ENCODE results near the gene PPP1R37. TPM values are rescaled to one million over a fixed set of nuclear protein-coding genes. Genes with fewer than 3 reads are reported as not detected.
A peak's percentile ranks its signal among the peaks of the same experiment; 100 is the strongest.

Gene PPP1R37
- total and polyA plus RNA-seq, 2 donors = 16.8 to 31.6 TPM

DNA sequence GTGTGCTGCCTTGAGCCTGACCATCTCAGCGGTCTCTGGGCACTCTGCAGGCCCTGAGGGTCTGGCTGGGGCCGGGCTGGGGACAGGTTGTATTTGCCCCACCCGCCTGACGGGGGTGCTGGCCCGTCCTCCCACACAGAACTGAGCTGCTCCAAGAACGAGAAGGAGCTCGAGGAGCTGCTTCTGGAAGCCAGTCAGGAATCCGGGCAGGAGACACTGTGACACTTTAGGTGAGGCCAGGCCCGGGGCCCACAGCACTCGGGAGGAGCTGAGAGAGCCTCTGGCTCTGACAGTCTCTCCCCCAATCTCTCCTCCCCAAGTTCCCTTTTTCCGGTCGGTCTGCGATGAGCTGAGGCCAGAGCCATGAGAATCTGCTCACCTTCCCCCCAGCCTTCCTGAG is 53.3 kb downstream of the PPP1R37 start:
- DNase-seq (ENCODE audit: extremely low spot score) = no peak
- Histone ChIP-seq H3K4me3 (ENCODE audit: low read depth, low read length) (no peak overlapping the region), H3K27ac (ENCODE audit: low read depth) (no peak overlapping the region), H3K36me3 (ENCODE audit: insufficient read depth) (peaks cover 2% of the 10 kb centered on the region), H3K4me1 (ENCODE audit: insufficient read depth) (no peaks in the 10 kb centered on the region)
- 76% methylated on average over 13 of the region's 13 CpGs for WGBS

DNA sequence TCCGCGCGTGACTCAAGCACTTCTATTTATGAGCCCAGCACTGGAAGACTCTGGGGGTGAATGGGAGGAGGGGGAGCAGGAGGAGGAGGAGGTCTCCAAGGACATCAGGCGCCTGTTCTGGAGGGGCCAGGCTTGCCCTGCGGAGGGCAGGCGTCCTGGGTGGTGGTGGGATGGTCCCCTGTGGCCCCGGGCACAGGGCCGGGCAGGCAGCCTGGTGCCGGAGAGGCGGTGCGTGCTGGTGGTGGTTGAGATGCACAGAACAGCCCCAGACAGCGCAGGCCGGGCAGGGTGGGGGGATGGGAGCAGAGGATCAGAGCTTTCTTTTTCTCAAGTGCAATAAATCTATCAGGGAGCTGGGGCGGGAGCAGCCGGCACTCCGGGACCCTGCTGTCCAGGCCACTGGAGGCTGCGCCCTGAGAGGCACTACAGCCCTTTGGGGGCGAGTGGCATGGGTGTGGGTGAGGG is 53.8 kb downstream of the PPP1R37 start:
- Histone ChIP-seq H3K4me1 (ENCODE audit: insufficient read depth) (no peaks in the 10 kb centered on the region), H3K27ac (ENCODE audit: low read depth) (no peak overlapping the region), H3K36me3 (ENCODE audit: insufficient read depth) (peaks cover 2% of the 10 kb centered on the region), H3K4me3 (ENCODE audit: low read depth, low read length) (no peak overlapping the region)
- 76% methylated on average over 18 of the region's 18 CpGs for WGBS
- DNase-seq (ENCODE audit: extremely low spot score) = no peak

DNA sequence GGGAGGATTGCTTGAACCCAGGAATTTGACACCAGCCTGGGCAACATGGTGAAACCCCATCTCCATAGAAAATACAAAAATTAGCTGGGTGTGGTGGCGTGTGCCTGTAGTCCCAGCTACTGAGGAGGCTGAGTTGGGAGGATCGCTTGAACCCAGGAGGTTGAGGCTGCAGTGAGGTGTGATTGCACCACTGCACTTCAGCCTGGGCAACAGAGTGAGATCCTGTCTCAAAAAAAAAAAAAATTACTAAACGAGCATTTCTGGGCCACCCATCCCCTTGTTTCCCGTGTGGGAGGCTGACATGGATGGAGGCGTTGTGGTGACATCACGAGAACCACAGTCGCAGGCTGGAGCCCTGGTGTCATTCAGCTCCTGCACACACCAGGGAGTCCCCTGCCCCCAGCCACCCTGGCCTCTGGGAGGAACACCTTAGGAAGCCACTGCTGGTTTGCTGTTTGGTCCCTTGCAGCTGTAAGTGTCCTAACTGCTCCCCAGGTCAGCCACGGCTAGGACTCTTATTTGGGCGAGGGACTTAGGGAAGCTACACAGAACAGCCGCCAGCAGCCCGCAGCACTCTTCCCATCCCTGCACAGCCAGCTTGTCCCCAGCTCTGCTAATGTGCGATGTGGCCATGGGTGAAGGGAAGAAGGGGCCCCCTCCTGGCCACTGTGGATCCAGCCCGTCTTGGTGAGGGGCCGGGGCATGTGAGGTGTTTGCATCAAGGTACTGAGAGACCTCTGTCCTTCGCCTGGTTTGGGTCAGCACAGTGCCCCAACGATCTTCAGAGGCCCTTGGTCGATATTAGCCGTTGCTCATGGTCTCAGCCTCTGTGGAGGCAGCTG is 55.1 kb downstream of the PPP1R37 start:
- Histone ChIP-seq H3K27ac (ENCODE audit: low read depth) (no peak overlapping the region), H3K4me1 (ENCODE audit: insufficient read depth) (no peaks in the 10 kb centered on the region), H3K36me3 (ENCODE audit: insufficient read depth) (peaks cover 2% of the 10 kb centered on the region), H3K4me3 (ENCODE audit: low read depth, low read length) (no peak overlapping the region)
- DNase-seq (ENCODE audit: extremely low spot score) = no peak
- WGBS = 81% methylated on average over 18 of the region's 18 CpGs

DNA sequence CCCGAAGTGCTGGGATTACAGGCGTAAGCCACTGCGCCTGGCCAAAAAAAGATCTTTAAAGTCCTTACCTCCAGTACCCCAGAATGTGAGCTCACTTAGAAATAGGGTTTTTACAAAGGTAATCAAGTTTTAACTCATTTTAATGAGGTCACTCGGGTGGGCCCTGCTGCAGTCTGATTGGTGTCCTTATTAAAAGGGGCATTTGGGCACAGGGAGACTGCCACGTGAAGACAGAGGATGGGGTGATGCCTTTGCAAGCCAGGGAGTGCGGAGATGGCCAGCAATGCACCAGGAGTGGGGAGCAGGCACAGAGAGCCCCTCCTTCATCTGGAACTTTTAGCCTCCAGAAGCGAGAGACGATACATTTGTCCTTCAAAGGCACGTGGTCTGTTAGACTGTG is 56.1 kb downstream of the PPP1R37 start:
- DNase-seq (ENCODE audit: extremely low spot score) = no peak
- H3K4me1 ChIP-seq (ENCODE audit: insufficient read depth) = no peaks in the 10 kb centered on the region
- no peaks in the 10 kb centered on the region for H3K36me3 ChIP-seq (ENCODE audit: insufficient read depth)
- H3K27ac ChIP-seq (ENCODE audit: low read depth) = no peak overlapping the region
- WGBS = 84% methylated on average over 9 of the region's 9 CpGs
- H3K4me3 ChIP-seq (ENCODE audit: low read depth, low read length) = no peak overlapping the region

DNA sequence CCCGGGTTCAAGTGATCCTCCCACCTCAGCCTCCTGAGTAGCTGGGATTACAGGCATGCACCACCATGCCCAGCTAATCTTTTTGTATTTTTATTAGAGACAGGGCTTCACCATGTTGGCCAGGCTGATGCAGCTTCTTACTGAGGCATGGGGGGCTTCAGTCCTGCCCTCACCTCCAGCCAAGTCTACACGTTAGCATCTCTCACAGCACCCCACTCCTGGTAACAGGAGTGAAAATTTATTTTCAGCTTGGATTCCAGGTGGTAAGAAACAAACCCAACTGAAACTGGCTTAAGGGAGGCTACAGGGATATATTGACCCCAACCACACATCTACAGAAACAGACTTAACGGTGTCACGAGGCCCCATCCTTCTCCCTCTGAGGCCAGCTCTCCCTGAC is 57.2 kb downstream of the PPP1R37 start:
- WGBS = 90% methylated on average over 4 of the region's 4 CpGs
- H3K4me3 ChIP-seq (ENCODE audit: low read depth, low read length) = no peak overlapping the region
- no peak for DNase-seq (ENCODE audit: extremely low spot score)
- H3K36me3 ChIP-seq (ENCODE audit: insufficient read depth) = no peaks in the 10 kb centered on the region
- H3K4me1 ChIP-seq (ENCODE audit: insufficient read depth) = no peaks in the 10 kb centered on the region
- no peak overlapping the region for H3K27ac ChIP-seq (ENCODE audit: low read depth)

DNA sequence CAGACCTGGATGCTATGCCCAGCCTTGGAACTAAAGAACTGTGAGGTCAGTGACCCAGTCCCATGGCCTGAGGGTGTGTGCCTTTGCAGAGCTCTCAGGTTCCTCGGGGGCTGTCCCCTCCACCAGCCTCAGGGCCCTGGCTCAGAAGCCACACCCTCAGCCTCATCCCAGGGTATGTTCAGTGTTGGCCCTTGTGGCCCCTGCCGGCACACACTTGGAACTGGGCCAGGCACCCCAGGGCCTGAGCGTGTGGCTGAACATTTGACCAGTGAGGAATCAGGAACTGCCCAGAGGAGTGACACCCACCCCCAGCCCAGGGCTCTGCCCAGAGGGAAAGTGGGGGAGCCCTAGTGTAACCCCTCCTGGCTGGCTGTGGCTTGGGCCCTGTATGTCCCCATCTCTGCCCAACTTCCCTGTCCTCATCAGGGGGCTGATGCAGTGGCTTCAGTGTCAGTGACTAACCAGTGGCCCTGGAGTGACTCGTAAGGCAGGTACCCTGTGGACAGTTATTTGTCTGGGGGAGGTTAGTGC is 57.8 kb downstream of the PPP1R37 start:
- H3K4me3 ChIP-seq (ENCODE audit: low read depth, low read length) = no peak overlapping the region
- no peaks in the 10 kb centered on the region for H3K36me3 ChIP-seq (ENCODE audit: insufficient read depth)
- WGBS = 58% methylated on average over 4 of the region's 4 CpGs
- no peaks in the 10 kb centered on the region for H3K4me1 ChIP-seq (ENCODE audit: insufficient read depth)
- DNase-seq (ENCODE audit: extremely low spot score) = no peak
- no peak overlapping the region for H3K27ac ChIP-seq (ENCODE audit: low read depth)

DNA sequence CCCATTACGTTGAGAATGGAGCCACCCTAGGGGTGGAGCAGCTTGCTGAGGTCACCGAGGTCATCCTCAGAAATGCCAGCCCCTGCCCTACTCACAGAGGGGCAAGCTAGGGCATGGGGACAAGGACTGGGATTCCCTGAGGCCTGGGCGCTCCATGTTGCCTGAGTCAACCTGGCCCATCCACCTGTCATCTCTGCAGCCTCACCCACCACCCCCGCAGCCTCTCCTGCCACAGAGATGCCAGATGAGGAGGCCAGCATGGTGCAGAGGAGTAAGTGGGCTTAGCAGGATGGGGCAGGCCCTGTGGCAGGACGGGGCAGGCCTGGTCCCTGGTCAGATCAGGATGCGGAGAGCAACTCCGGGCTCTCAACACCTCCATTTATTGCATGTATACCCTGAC is 58.3 kb downstream of the PPP1R37 start:
- Histone ChIP-seq H3K4me3 (ENCODE audit: low read depth, low read length) (no peak overlapping the region), H3K27ac (ENCODE audit: low read depth) (no peak overlapping the region), H3K36me3 (ENCODE audit: insufficient read depth) (no peaks in the 10 kb centered on the region), H3K4me1 (ENCODE audit: insufficient read depth) (no peaks in the 10 kb centered on the region)
- 84% methylated on average over 7 of the region's 7 CpGs for WGBS
- DNase-seq (ENCODE audit: extremely low spot score) = no peak

DNA sequence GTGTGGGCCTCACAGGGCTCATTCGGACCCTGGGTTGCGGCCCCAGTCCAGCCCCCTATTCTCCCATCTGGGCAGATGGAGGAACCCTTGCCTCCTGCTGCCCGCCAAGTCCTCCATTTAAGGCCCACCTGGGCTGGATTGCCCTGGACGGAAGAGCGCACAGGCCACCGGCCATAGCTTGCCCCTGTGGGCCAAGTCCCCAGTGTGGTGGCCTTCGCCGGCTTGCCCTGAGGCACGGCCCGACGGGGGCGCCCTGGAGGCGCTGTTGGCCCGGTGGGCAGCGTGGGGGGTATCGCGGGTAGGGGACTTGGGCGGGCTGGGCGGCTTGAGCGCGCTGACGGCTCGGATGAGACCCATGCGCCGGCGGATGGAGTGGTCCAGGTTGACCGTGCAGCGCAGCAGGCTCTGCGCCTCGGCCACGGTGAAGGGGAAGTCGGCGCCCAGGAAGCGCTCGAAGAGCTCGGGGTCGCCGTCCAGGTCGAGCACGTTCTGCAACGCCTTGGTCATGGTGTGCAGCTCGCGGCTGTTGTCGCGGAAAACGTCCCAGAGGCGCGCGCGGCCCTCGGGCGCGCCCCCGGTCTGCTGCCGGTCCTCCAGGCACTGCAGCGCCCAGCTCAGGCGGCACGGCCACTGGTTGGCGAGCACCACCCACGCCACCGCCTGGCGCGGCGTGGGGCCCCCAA is 59.0 kb downstream of the PPP1R37 start:
- 12% methylated on average over 64 of the region's 64 CpGs for WGBS
- DNase-seq (ENCODE audit: extremely low spot score) = no peak
- H3K36me3 ChIP-seq (ENCODE audit: insufficient read depth) = no peaks in the 10 kb centered on the region
- H3K4me1 ChIP-seq (ENCODE audit: insufficient read depth) = no peaks in the 10 kb centered on the region
- no peak overlapping the region for H3K27ac ChIP-seq (ENCODE audit: low read depth)
- H3K4me3 ChIP-seq (ENCODE audit: low read depth, low read length) = peak overlapping the region; percentile 6

DNA sequence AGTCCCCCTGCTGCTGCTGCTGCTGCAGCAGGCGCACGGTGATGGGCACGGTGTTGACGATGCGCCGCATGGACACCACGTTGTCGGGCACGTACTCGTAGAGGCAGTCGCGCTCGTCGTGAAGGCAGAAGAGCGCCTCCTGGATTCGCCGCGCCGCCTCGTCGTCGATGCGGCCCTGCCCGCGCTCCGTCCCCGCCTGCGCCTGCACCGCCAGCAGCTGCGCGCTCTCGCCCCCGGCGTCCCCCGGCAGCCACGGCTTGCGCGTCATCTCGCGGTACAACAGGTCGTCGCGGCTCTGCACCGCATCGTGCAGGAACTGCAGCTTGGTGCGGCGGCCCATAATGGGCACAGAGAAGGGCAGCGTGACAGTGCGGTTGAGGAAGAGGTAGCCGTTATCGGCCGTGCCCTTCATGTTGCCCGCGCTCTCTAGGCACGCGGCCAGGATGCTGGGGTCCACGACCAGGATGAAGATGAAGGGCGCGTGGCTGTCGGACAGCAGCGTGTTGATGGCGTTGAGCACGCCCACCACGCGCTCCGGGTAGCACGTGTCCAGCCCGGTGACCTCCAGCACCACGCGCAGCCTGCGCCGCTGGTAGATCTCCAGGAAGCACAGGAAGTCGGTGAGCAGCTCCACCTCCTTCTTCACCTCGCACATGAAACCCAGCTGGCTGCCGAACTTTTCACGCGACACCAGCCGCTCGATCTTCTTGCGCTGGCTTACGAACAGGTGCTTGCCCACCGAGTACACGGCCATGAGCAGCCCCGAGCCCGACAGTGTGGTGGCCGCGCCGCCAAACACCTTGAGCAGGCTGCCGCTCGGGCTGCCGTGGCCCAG is 59.7 kb downstream of the PPP1R37 start:
- Histone ChIP-seq H3K27ac (ENCODE audit: low read depth) (no peak overlapping the region), H3K4me3 (ENCODE audit: low read depth, low read length) (peak overlapping the region; percentile 6), H3K36me3 (ENCODE audit: insufficient read depth) (no peaks in the 10 kb centered on the region), H3K4me1 (ENCODE audit: insufficient read depth) (no peaks in the 10 kb centered on the region)
- no peak for DNase-seq (ENCODE audit: extremely low spot score)
- 3% methylated on average over 91 of the region's 91 CpGs for WGBS

DNA sequence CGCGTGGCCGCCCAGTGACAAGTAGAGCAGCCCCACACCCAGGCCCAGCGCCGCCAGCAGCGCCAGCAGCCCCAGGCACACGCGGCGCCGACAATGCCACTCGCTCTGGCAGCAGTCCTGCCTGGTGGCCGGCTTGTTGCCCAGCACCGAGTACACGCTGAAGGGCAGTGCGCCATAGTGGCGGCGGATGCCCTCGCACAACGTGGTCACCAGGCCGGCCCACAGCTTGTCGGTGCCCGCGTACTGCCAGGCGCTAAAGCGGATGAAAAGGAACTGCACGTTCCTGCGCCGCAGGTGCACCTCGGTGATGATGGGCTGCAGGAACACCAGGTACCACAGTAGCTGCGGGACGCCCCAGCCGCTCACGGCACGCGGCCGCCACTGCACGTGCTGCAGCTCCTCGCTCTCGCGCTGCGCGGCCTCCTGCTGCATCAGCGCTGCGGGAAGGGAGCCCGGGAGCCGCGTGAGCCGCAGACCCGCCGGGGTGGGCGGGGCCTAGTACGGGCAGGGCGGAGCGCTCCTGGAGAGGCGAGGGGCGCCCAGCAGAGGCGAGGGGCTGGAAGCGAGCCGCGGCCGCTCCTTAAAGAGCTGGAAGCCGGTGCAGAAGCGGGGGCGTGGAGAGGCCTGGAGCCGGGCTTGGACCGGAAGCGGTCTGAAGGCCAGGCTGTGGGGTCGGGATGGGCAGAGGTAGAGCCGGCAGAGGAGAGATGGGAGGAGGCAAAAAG is 60.5 kb downstream of the PPP1R37 start:
- no peak for DNase-seq (ENCODE audit: extremely low spot score)
- WGBS = 2% methylated on average over 69 of the region's 69 CpGs

DNA sequence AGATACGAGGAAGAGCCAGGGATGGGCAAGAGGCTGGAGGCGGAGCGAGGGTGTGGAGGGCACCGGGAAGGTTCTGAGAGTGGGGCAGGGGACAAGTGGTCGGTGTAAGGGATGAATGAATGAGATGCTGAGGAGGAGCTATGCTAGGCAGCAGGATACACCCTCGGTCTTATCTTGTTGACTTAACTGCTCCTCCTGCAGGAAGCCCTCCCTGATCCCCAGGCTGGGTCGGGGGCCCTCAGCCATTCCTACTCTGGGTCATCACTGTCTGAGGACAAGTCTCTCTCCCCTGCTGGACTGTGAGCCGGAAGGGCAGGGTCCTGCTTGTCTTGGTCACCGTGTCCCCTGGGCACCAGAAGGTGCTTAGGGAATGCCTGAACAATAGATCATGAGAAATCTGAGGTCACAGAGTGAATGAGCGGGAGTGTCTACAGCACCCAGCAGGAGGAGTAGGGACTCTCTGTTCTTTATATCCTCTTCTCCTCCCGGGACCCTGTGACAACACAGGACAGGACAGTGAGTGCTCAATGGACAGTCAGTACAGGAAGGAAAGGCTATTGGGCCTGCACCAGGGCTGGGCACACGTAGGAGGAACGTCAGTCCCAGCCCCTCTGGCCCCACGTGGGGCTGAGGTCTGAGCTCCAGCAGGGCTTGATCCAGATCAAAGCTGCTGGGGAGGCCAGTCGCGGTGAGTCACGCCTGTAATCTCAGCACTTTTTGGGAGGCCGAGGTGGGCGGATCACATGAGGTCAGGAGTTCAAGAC is 61.3 kb downstream of the PPP1R37 start:
- H3K36me3 ChIP-seq (ENCODE audit: insufficient read depth) = no peaks in the 10 kb centered on the region
- no peak overlapping the region for H3K4me3 ChIP-seq (ENCODE audit: low read depth, low read length)
- no peaks in the 10 kb centered on the region for H3K4me1 ChIP-seq (ENCODE audit: insufficient read depth)
- 41% methylated on average over 19 of the region's 19 CpGs for WGBS
- DNase-seq (ENCODE audit: extremely low spot score) = no peak
- H3K27ac ChIP-seq (ENCODE audit: low read depth) = no peak overlapping the region

More for the DNA sequence above, 60.5 kb downstream of the PPP1R37 start:
- no peak overlapping the region for H3K27ac ChIP-seq (ENCODE audit: low read depth)
- peak overlapping the region; percentile 16 for H3K4me3 ChIP-seq (ENCODE audit: low read depth, low read length)
- H3K36me3 ChIP-seq (ENCODE audit: insufficient read depth) = no peaks in the 10 kb centered on the region
- H3K4me1 ChIP-seq (ENCODE audit: insufficient read depth) = no peaks in the 10 kb centered on the region

DNA sequence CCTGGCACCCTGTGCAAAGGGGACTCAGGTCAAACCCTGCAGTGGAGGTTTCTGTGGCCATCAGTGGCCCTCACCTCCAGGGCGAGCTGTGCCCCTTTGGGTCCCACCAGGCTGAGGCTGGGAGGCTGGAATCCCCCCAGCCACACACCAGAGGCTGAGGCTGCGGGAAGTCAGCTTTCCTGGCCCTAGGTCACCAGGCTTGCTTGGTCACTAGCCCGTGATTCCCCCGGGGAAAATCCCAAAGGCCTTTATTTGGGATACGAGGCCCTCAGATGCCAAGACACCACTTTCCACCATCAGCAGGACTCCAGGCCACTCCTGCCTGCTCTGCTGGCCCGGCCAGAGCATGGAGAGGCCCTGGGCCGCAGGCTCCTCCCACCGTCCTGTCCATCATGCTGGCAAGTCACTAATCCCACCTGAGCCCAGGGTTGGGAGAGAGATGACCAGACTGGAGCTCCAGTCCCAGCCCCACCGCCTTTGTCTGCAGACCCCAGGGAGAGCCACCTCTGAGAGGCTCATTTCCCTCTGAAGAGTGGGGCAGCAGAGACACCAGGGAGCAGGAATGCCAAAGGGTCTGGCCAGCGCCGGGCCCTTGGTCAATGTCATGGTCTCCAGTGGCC is 63.1 kb downstream of the PPP1R37 start:
- H3K4me3 ChIP-seq (ENCODE audit: low read depth, low read length) = no peak overlapping the region
- no peak for DNase-seq (ENCODE audit: extremely low spot score)
- no peaks in the 10 kb centered on the region for H3K4me1 ChIP-seq (ENCODE audit: insufficient read depth)
- 72% methylated on average over 11 of the region's 11 CpGs for WGBS
- H3K27ac ChIP-seq (ENCODE audit: low read depth) = no peak overlapping the region
- no peaks in the 10 kb centered on the region for H3K36me3 ChIP-seq (ENCODE audit: insufficient read depth)

Measured in urinary bladder (tissue), 4 donors.